Measurements from ENCODE around the gene WDR37. TPM values are rescaled to one million over a fixed set of nuclear protein-coding genes. Genes with fewer than 3 reads are reported as not detected.
A peak's percentile ranks its signal among the peaks of the same experiment; 100 is the strongest.

The WDR37 gene
- total RNA-seq, 1 experiment from 2014 or later: 10.4 TPM

DNA sequence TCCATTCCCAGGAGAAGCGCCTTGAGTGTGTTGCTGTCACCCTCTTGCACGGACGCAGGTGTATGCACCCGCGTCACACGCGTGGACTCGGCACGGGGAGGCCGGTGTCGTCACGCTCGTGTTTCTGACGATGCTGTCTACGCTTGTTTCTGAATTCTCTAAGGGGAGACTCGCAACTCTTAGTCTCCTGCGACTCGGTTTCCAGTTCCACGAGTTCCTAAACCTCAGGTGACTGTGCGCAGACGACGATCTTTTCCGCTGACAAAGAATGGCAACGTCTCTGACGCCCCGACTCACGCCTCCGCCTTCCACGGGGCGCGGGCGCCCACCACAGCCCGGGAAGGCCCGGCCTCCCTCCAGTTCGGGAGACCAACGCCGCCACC lies 7.8 kb upstream of the WDR37 start:
- Mint-ChIP-seq H3K36me3 (peaks cover 45% of the 10 kb centered on the region), H3K4me3 (peak overlapping the region; percentile 97), H3K27me3 (ENCODE audit: low read depth) (no peaks in the 10 kb centered on the region), H3K27ac (peak overlapping the region; percentile 98), H3K4me1 (peaks cover 32% of the 10 kb centered on the region), H3K9me3 (no peaks in the 10 kb centered on the region)
- DNase-seq (ENCODE audit: low spot score) (no peak), ATAC-seq (no peak)
- no peak for TF ChIP-seq CTCF (IDR thresholded peaks at IDR 0.05)
- no peak for TF ChIP-seq NFYB (CRISPR knock-in tag; conservative IDR thresholded peaks at IDR 0.05; ENCODE audit: low read depth)
- TF ChIP-seq ZNF416 (CRISPR knock-in tag; IDR thresholded peaks at IDR 0.05): 0 out of 2 replicates have a peak, but pooled peaks have one; percentile 39
- TF ChIP-seq, protein P1, sequence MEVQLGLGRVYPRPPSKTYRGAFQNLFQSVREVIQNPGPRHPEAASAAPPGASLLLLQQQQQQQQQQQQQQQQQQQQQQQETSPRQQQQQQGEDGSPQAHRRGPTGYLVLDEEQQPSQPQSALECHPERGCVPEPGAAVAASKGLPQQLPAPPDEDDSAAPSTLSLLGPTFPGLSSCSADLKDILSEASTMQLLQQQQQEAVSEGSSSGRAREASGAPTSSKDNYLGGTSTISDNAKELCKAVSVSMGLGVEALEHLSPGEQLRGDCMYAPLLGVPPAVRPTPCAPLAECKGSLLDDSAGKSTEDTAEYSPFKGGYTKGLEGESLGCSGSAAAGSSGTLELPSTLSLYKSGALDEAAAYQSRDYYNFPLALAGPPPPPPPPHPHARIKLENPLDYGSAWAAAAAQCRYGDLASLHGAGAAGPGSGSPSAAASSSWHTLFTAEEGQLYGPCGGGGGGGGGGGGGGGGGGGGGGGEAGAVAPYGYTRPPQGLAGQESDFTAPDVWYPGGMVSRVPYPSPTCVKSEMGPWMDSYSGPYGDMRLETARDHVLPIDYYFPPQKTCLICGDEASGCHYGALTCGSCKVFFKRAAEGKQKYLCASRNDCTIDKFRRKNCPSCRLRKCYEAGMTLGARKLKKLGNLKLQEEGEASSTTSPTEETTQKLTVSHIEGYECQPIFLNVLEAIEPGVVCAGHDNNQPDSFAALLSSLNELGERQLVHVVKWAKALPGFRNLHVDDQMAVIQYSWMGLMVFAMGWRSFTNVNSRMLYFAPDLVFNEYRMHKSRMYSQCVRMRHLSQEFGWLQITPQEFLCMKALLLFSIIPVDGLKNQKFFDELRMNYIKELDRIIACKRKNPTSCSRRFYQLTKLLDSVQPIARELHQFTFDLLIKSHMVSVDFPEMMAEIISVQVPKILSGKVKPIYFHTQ (CRISPR knock-in tag; IDR thresholded peaks at IDR 0.05): 0 out of 2 replicates have a peak, but pooled peaks have one; percentile 16
- TF ChIP-seq RORB (CRISPR knock-in tag; IDR thresholded peaks at IDR 0.05): no peak
- TF ChIP-seq NR1H2 (CRISPR knock-in tag; IDR thresholded peaks at IDR 0.05): no peak
- TF ChIP-seq, protein P2, sequence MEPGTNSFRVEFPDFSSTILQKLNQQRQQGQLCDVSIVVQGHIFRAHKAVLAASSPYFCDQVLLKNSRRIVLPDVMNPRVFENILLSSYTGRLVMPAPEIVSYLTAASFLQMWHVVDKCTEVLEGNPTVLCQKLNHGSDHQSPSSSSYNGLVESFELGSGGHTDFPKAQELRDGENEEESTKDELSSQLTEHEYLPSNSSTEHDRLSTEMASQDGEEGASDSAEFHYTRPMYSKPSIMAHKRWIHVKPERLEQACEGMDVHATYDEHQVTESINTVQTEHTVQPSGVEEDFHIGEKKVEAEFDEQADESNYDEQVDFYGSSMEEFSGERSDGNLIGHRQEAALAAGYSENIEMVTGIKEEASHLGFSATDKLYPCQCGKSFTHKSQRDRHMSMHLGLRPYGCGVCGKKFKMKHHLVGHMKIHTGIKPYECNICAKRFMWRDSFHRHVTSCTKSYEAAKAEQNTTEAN (CRISPR knock-in tag; IDR thresholded peaks at IDR 0.05): no peak
- TF ChIP-seq, protein P3, sequence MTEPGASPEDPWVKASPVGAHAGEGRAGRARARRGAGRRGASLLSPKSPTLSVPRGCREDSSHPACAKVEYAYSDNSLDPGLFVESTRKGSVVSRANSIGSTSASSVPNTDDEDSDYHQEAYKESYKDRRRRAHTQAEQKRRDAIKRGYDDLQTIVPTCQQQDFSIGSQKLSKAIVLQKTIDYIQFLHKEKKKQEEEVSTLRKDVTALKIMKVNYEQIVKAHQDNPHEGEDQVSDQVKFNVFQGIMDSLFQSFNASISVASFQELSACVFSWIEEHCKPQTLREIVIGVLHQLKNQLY (CRISPR knock-in tag; IDR thresholded peaks at IDR 0.05): 0 out of 2 replicates have a peak, but pooled peaks have one; percentile 30
- POLR2A ChIA-PET: interaction anchor here (1.3 to 2.6 kb wide), 3 partner anchors 9 to 61 kb away, joined by 3 to 10 read pairs (median 5); no protein-coding TSS in a partner anchor
- CTCF ChIA-PET: interaction anchor here (0.8 to 2.0 kb wide), 4 partner anchors 13 to 233 kb away, joined by 3 to 7 read pairs (median 4); no protein-coding TSS in a partner anchor

GRCh38 chr10:1048732-1049424 lies 7.3 kb upstream of the WDR37 start, which contains the start of gene IDI1:
Gene IDI1 (minus strand): TSS chr10:1049119. CDS start chr10:1049003, 116 bp downstream.
- POLR2A ChIA-PET: interaction anchor here (0.7 to 2.6 kb wide), 5 partner anchors 9 to 905 kb away, joined by 3 to 10 read pairs (median 3); partner anchors contain the start of gene LARP4B
- CTCF ChIA-PET: interaction anchor here (0.6 to 2.0 kb wide), 7 partner anchors 13 to 233 kb away, joined by 3 to 7 read pairs (median 4); no protein-coding TSS in a partner anchor
- DNase-seq (ENCODE audit: low spot score): peak; percentile 96
- Mint-ChIP-seq H3K27ac (peak within 1 kb of the TSS; percentile 100), H3K9me3 (no peaks in the 10 kb centered on the region), H3K4me3 (peak within 1 kb of the TSS; percentile 97), H3K4me1 (peaks cover 32% of the 10 kb centered on the region), H3K27me3 (ENCODE audit: low read depth) (no peaks in the 10 kb centered on the region), H3K36me3 (peaks cover 46% of the 10 kb centered on the region)
- peak; percentile 90 for ATAC-seq
- peak; percentile 91 for TF ChIP-seq CREM (CRISPR knock-in tag; IDR thresholded peaks at IDR 0.05)
- TF ChIP-seq ZNF121 (CRISPR knock-in tag; IDR thresholded peaks at IDR 0.05): no peak
- TF ChIP-seq ZBTB21 (CRISPR knock-in tag; IDR thresholded peaks at IDR 0.05; ENCODE audit: borderline replicate concordance): peak; percentile 95
- peak; percentile 7; the same call in 1 of the 2 replicates for TF ChIP-seq ZNF232 (CRISPR knock-in tag; IDR thresholded peaks at IDR 0.05)
- no peak for TF ChIP-seq NFE2L1 (CRISPR knock-in tag; IDR thresholded peaks at IDR 0.05)
- TF ChIP-seq, protein P4, sequence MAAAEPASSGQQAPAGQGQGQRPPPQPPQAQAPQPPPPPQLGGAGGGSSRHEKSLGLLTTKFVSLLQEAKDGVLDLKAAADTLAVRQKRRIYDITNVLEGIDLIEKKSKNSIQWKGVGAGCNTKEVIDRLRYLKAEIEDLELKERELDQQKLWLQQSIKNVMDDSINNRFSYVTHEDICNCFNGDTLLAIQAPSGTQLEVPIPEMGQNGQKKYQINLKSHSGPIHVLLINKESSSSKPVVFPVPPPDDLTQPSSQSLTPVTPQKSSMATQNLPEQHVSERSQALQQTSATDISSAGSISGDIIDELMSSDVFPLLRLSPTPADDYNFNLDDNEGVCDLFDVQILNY (CRISPR knock-in tag; IDR thresholded peaks at IDR 0.05): peak; percentile 94
- 0 out of 2 replicates have a peak, but pooled peaks have one; percentile 38 for TF ChIP-seq CREB1 (CRISPR knock-in tag; IDR thresholded peaks at IDR 0.05)
- TF ChIP-seq, protein P5, sequence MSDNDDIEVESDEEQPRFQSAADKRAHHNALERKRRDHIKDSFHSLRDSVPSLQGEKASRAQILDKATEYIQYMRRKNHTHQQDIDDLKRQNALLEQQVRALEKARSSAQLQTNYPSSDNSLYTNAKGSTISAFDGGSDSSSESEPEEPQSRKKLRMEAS (CRISPR knock-in tag; IDR thresholded peaks at IDR 0.05): peak; percentile 86
- TF ChIP-seq GABPB1 (CRISPR knock-in tag; IDR thresholded peaks at IDR 0.05): peak; percentile 22
- TF ChIP-seq, protein P6, sequence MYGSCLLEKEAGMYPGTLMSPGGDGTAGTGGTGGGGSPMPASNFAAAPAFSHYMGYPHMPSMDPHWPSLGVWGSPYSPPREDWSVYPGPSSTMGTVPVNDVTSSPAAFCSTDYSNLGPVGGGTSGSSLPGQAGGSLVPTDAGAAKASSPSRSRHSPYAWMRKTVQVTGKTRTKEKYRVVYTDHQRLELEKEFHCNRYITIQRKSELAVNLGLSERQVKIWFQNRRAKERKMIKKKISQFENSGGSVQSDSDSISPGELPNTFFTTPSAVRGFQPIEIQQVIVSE (CRISPR knock-in tag; IDR thresholded peaks at IDR 0.05; ENCODE audit: borderline replicate concordance): no peak
- TF ChIP-seq, protein P7, sequence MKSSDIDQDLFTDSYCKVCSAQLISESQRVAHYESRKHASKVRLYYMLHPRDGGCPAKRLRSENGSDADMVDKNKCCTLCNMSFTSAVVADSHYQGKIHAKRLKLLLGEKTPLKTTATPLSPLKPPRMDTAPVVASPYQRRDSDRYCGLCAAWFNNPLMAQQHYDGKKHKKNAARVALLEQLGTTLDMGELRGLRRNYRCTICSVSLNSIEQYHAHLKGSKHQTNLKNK (CRISPR knock-in tag; IDR thresholded peaks at IDR 0.05): peak; percentile 43; the same call in 1 of the 2 replicates
- TF ChIP-seq PRRX2 (CRISPR knock-in tag; IDR thresholded peaks at IDR 0.05): 0 out of 2 replicates have a peak, but pooled peaks have one; percentile 42
- TF ChIP-seq, protein P2 (CRISPR knock-in tag; IDR thresholded peaks at IDR 0.05): peak; percentile 91
- TF ChIP-seq, protein P3 (CRISPR knock-in tag; IDR thresholded peaks at IDR 0.05): no peak
- no peak for TF ChIP-seq ZNF219 (CRISPR knock-in tag; IDR thresholded peaks at IDR 0.05; ENCODE audit: borderline replicate concordance)
- no peak for TF ChIP-seq SMAD4 (CRISPR knock-in tag; IDR thresholded peaks at IDR 0.05)

Data from WTC11 (cell line).